ENCODE measurements around the gene PTCD1.
A peak's percentile ranks its signal among the peaks of the same experiment; 100 is the strongest.
"Not testable (repeated sequence)": the region's sequence is repeated elsewhere in the genome, so short reads cannot be mapped to it uniquely, and the experiment has no call there.

The PTCD1 gene

GRCh38 chr7:99420213-99420612 is 18.4 kb downstream of the PTCD1 start:
- FAIRE-seq (no peak), DNase-seq (ENCODE audit: insufficient read length) (no peak)
- TF ChIP-seq POLR2AphosphoS5 (IDR thresholded peaks at IDR 0.05; ENCODE audit: low read depth, low read length), result no peak
- no peak for TF ChIP-seq POLR2A (IDR thresholded peaks at IDR 0.05; ENCODE audit: low read depth, low read length)
- TF ChIP-seq TAF1 (IDR thresholded peaks at IDR 0.05; ENCODE audit: borderline replicate concordance, low read depth, low read length), result no peak

- peak; percentile 50; the same call in 1 of the 2 replicates for TF ChIP-seq POLR2AphosphoS5 (IDR thresholded peaks at IDR 0.05; ENCODE audit: low read depth, low read length)
- no peak for TF ChIP-seq TAF1 (IDR thresholded peaks at IDR 0.05; ENCODE audit: borderline replicate concordance, low read depth, low read length)
- peak; percentile 34; the same call in 1 of the 2 replicates for TF ChIP-seq POLR2A (IDR thresholded peaks at IDR 0.05; ENCODE audit: low read depth, low read length)
- FAIRE-seq, result no peak
- DNase-seq (ENCODE audit: insufficient read length), result no peak
Observed at GRCh38 chr7:99419323-99420021, 19.1 kb downstream of the PTCD1 start.

DNA sequence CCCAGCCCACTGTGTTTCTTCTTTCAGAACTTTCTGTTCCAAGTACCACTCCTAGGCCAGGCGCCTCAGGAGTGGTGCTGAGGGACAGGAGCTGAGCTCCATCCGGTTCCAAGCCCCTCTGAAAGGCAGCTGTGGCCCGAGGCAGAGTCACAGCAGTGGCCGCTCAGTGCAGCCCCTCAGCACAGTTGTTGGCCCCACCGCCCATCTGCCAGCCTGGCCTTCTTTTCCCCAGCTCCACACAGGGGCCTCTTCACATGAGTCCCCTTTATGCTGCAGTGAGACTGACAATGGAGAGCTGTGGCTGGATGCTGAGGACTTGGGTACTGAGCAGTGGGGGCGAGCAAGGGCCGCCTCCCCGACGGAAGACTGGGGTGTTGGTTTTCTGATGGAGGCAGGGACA is 20.3 kb downstream of the PTCD1 start:
- TF ChIP-seq POLR2A (IDR thresholded peaks at IDR 0.05; ENCODE audit: low read depth, low read length) (no peak), POLR2AphosphoS5 (IDR thresholded peaks at IDR 0.05; ENCODE audit: low read depth, low read length) (no peak; the same call in 1 of the 2 replicates), TAF1 (IDR thresholded peaks at IDR 0.05; ENCODE audit: borderline replicate concordance, low read depth, low read length) (no peak)
- DNase-seq (ENCODE audit: insufficient read length), result no peak
- FAIRE-seq, result no peak

GRCh38 chr7:99415513-99416127 is 23.0 kb downstream of the PTCD1 start:
- FAIRE-seq; DNase-seq (ENCODE audit: insufficient read length): not testable (repeated sequence)

GRCh38 chr7:99410635-99411034 is 28.0 kb downstream of the PTCD1 start:
- FAIRE-seq (no peak), DNase-seq (ENCODE audit: insufficient read length) (no peak)
- TF ChIP-seq TAF1 (IDR thresholded peaks at IDR 0.05; ENCODE audit: borderline replicate concordance, low read depth, low read length) (no peak), POLR2AphosphoS5 (IDR thresholded peaks at IDR 0.05; ENCODE audit: low read depth, low read length) (no peak), POLR2A (IDR thresholded peaks at IDR 0.05; ENCODE audit: low read depth, low read length) (no peak)

DNA sequence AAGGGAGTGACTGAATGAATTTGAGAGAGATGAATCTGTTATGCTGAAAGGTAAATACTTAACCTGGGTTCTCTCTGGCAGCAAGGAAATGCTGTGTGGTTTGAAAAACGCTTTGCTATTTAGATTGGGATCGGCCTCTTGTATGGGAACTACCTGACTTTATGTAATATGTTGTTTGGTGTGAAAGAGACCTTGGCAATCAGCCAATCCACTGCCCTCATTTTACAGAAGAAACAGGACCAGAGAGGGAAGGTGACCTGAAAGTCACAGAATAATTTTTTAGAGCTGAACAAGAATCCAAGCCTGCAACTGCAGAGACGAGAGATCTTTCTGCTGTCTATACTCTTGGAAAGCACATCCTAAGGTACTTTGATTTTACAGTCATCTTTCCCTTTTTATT is 28.8 kb downstream of the PTCD1 start:
- FAIRE-seq (no peak), DNase-seq (ENCODE audit: insufficient read length) (no peak)
- TF ChIP-seq POLR2AphosphoS5 (IDR thresholded peaks at IDR 0.05; ENCODE audit: low read depth, low read length) (no peak), POLR2A (IDR thresholded peaks at IDR 0.05; ENCODE audit: low read depth, low read length) (no peak), TAF1 (IDR thresholded peaks at IDR 0.05; ENCODE audit: borderline replicate concordance, low read depth, low read length) (no peak)

DNA sequence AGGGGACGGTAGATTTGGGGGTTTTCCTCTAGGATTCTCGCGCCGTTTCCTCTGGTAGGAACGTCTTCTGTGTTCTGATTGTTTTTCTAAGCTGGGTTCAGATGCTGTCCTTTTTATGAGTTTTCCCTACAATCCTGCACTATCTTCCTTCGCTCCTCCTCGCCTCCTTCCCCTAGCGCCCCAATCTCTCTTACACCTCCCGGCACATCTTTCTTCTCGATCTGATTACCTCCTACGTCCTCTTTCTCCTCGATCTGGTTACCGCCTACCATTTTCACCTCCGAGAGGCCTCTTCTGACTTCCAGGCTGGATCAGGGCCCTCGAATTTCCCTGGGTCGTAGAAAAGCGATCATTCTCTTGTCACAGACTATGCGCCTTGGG is 29.4 kb downstream of the PTCD1 start:
- no peak for DNase-seq (ENCODE audit: insufficient read length)
- TF ChIP-seq POLR2AphosphoS5 (IDR thresholded peaks at IDR 0.05; ENCODE audit: low read depth, low read length), result no peak
- TF ChIP-seq TAF1 (IDR thresholded peaks at IDR 0.05; ENCODE audit: borderline replicate concordance, low read depth, low read length), result no peak
- TF ChIP-seq POLR2A (IDR thresholded peaks at IDR 0.05; ENCODE audit: low read depth, low read length), result no peak
- no peak for FAIRE-seq

DNA sequence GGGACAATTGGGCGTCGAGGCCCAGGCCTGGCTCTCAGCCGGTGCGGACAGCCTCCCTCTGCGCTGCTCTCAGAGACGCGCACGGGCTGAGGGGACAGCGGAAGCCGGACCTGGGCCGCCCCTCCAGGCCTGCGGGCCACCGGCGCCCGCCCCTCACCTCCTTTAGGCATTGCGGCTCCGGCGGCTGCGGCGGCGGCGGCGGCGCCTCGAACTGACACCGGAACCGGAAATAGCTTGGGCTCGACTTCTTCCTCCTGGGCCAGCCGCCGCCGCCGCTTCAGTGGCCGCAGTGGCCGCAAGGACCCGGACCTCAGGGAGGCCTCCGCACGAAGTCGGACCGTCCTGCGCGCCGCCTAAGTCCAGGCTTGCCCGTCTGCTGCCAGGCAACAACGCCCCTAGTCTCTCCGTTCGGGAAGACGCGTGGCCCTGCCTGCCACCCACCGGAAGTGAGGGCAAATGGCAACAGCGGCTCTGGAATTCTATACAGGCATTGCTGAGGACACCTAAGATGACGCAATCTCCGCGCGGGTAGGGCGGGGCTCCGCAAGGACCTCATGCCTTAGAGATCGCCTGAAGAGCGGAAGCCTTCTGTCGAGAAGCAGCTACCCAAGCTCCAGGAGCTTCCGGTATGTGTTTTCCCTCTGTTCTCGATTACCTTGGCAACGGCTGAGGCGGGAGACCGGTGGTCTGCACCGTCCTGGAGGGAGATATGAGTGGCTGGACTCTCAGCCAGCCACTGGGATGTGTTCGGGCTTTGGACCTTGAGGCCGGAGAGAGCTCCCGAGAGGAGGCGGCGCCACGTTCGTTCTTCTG is 30.0 kb downstream of the PTCD1 start, which contains the start of the genes BUD31 and PDAP1:
Gene BUD31 (plus strand): TSS at position 591 of the 813 bp plus-strand sequence. CDS start 2,124 bp downstream, outside the sequence.
Gene PDAP1 (minus strand): TSS at position 219 of the 813 bp plus-strand sequence. CDS start 49 bp downstream, at position 170.
- DNase-seq (ENCODE audit: insufficient read length), result peak; percentile 90
- FAIRE-seq, result peak; percentile 90

GRCh38 chr7:99407872-99408378 is 30.7 kb downstream of the PTCD1 start:
- DNase-seq (ENCODE audit: insufficient read length), result no peak
- TF ChIP-seq TAF1 (IDR thresholded peaks at IDR 0.05; ENCODE audit: borderline replicate concordance, low read depth, low read length) (no peak), POLR2A (IDR thresholded peaks at IDR 0.05; ENCODE audit: low read depth, low read length) (no peak), POLR2AphosphoS5 (IDR thresholded peaks at IDR 0.05; ENCODE audit: low read depth, low read length) (no peak)
- FAIRE-seq, result peak; percentile 14

More for the DNA sequence above, 30.0 kb downstream of the PTCD1 start, which contains the start of the genes BUD31 and PDAP1:
- TF ChIP-seq TAF1 (IDR thresholded peaks at IDR 0.05; ENCODE audit: borderline replicate concordance, low read depth, low read length), result peak; percentile 91
- TF ChIP-seq POLR2AphosphoS5 (IDR thresholded peaks at IDR 0.05; ENCODE audit: low read depth, low read length), result peak; percentile 97
- TF ChIP-seq POLR2A (IDR thresholded peaks at IDR 0.05; ENCODE audit: low read depth, low read length), result peak; percentile 98

DNA sequence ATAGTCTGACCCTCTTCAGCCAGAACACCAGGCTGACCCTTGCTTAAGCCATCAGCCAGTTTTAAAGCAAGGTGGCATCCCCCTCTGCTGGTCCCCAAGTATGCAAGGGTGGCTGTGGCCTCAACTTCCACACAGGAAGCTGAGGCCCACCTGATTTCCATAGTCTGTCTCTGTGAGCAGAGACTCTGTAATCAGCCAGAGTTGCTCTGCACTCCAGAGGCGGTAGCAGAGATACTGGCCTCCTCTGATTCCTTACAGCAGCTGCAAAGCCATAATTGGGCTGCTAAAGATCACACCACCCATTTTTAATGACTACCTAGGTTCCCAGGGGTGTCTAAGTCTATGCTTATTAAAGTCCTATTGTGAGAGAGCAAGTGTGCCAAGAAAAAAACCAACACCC is 32.0 kb downstream of the PTCD1 start:
- no peak for TF ChIP-seq POLR2AphosphoS5 (IDR thresholded peaks at IDR 0.05; ENCODE audit: low read depth, low read length)
- FAIRE-seq (no peak), DNase-seq (ENCODE audit: insufficient read length) (no peak)

- DNase-seq (ENCODE audit: insufficient read length) (no peak), FAIRE-seq (no peak)
- TF ChIP-seq POLR2AphosphoS5 (IDR thresholded peaks at IDR 0.05; ENCODE audit: low read depth, low read length) (no peak), POLR2A (IDR thresholded peaks at IDR 0.05; ENCODE audit: low read depth, low read length) (no peak), TAF1 (IDR thresholded peaks at IDR 0.05; ENCODE audit: borderline replicate concordance, low read depth, low read length) (no peak)
Observed at GRCh38 chr7:99404977-99405320, 33.6 kb downstream of the PTCD1 start.
